Lower leg skin (tissue), 4 donors: ENCODE results near the gene TRIM50. TPM values are rescaled to one million over a fixed set of nuclear protein-coding genes. Genes with fewer than 3 reads are reported as not detected.

Source experiments
- DNase-seq, 2 donors: peaks; one replicate each; pipeline ENCODE4 v3.0.0-alpha.2; 2019; ENCODE audit warnings: low spot score in 2 of 2
- H3K4me3 ChIP-seq: fragments of 200-600 bp; sonication (generic); 2 replicates; pipeline ENCODE4 v1.5.1; 2017; ENCODE audit warnings: mild to moderate bottlenecking, low read depth; ENCODE audit not compliant: poor library complexity, severe bottlenecking
- POLR2A ChIP-seq, 2 donors: fragments of 450-650 bp; IDR thresholded peaks; one replicate each; pipeline ENCODE4 v1.6.1; 2016 to 2017; ENCODE audit warnings: antibody characterized with exemption in 2 of 2, mild to moderate bottlenecking in 1 of 2, moderate library complexity in 1 of 2
- WGBS, 2 donors: methylation state at CpG; one replicate each; pipeline ENCODE4 v1.1.5; 2018; 5-methylcytosine and 5-hydroxymethylcytosine counted together
- intact Hi-C: fragments of 100-400 bp; cut with DNase I; formaldehyde crosslinking; loops from one replicate; pipeline ENCODE4 v1.15.0; 2023; ENCODE audit warnings: low total_unique reads
- total RNA-seq, 4 donors: library from RNA; depleted of rRNA; stranded (reverse); fragments of >200 nt; gene quantifications; one replicate each; pipeline ENCODE4 v1.1.0, GENCODE V29; 2016
- TF ChIP-seq, protein P1 (sequence below), 3 donors: fragments of 450-650 bp; IDR thresholded peaks; one replicate each; pipeline ENCODE4 v1.5.1; 2016; ENCODE audit warnings: antibody characterized with exemption in 3 of 3, mild to moderate bottlenecking in 3 of 3, moderate library complexity in 2 of 3

The TRIM50 gene
- total RNA-seq, 4 donors from 2014 or later, result 0.39 TPM; not detected in 3

- intact Hi-C loops, result no loop called here
- 90% methylated on average over 7 of the region's 7 CpGs for WGBS, 2 donors
- TF ChIP-seq POLR2A (IDR thresholded peaks at IDR 0.05), result no peak
- TF ChIP-seq, protein P1, sequence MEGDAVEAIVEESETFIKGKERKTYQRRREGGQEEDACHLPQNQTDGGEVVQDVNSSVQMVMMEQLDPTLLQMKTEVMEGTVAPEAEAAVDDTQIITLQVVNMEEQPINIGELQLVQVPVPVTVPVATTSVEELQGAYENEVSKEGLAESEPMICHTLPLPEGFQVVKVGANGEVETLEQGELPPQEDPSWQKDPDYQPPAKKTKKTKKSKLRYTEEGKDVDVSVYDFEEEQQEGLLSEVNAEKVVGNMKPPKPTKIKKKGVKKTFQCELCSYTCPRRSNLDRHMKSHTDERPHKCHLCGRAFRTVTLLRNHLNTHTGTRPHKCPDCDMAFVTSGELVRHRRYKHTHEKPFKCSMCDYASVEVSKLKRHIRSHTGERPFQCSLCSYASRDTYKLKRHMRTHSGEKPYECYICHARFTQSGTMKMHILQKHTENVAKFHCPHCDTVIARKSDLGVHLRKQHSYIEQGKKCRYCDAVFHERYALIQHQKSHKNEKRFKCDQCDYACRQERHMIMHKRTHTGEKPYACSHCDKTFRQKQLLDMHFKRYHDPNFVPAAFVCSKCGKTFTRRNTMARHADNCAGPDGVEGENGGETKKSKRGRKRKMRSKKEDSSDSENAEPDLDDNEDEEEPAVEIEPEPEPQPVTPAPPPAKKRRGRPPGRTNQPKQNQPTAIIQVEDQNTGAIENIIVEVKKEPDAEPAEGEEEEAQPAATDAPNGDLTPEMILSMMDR (IDR thresholded peaks at IDR 0.05), result no peak
- H3K4me3 ChIP-seq, result no peak overlapping the region
- no peak for DNase-seq
Measured at GRCh38 chr7:73343671-73344380, 15.9 kb upstream of the TRIM50 start.

- DNase-seq, result no peak
- intact Hi-C loops, result no loop called here
- no peak overlapping the region for H3K4me3 ChIP-seq
- WGBS, 2 donors, result 21 to 33% methylated on average over 8 of the region's 8 CpGs
- TF ChIP-seq, protein P1 (IDR thresholded peaks at IDR 0.05), result no peak
- no peak for TF ChIP-seq POLR2A (IDR thresholded peaks at IDR 0.05)
Measured at GRCh38 chr7:73342645-73343044, 14.8 kb upstream of the TRIM50 start.

DNA sequence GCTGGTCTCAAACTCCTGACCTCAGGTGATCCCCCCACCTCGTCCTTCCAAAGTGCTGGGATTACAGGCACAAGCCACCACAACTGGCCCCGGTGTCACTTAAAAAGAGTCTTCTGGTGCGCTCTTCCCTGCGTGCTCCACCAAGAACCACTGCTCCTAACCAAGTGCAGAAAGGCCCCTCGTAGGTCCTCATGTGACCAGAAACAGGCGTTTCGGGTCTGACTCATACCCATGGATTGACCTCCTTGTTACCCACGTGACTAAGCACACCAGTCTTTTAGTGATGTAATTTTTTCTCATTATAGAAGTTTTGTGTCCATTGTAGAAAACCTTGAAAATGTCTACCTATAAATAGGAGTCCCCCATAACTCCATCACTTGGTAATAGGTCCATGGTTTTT lies 14.0 kb upstream of the TRIM50 start:
- H3K4me3 ChIP-seq, result no peak overlapping the region
- 59 to 61% methylated on average over 8 of the region's 8 CpGs for WGBS, 2 donors
- intact Hi-C loops, result no loop called here
- TF ChIP-seq, protein P1 (IDR thresholded peaks at IDR 0.05), result no peak
- TF ChIP-seq POLR2A (IDR thresholded peaks at IDR 0.05), result no peak
- DNase-seq, result no peak

- 70 to 80% methylated on average over 7 of the region's 7 CpGs for WGBS, 2 donors
- DNase-seq, result no peak
- TF ChIP-seq, protein P1 (IDR thresholded peaks at IDR 0.05), result no peak
- no peak for TF ChIP-seq POLR2A (IDR thresholded peaks at IDR 0.05)
- intact Hi-C loops, result no loop called here
- no peak overlapping the region for H3K4me3 ChIP-seq
Measured at GRCh38 chr7:73340514-73340913, 12.6 kb upstream of the TRIM50 start.

DNA sequence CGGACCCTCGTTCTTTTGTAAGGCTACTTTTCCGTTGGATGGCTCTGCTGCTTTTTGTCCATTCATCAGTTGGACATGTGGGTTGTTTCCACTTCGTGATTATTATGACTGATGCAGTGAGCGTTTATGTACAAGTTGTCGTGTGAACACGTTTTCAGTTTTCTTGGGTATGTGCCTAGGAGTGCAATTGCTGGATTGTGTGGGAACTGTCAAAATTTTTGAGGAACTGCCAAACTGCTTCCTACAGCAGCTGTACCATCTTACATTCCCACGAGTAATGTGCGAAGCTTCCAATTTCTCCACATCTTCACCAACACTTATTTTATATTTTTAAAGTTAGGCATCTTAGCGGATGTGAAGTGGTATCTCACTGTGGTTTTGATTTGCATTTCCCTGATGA lies 10.4 kb upstream of the TRIM50 start:
- WGBS, 2 donors, result 68 to 72% methylated on average over 10 of the region's 10 CpGs
- no peak for DNase-seq
- TF ChIP-seq, protein P1 (IDR thresholded peaks at IDR 0.05), result no peak
- TF ChIP-seq POLR2A (IDR thresholded peaks at IDR 0.05), result no peak
- H3K4me3 ChIP-seq, result no peak overlapping the region
- intact Hi-C loops, result no loop called here

DNA sequence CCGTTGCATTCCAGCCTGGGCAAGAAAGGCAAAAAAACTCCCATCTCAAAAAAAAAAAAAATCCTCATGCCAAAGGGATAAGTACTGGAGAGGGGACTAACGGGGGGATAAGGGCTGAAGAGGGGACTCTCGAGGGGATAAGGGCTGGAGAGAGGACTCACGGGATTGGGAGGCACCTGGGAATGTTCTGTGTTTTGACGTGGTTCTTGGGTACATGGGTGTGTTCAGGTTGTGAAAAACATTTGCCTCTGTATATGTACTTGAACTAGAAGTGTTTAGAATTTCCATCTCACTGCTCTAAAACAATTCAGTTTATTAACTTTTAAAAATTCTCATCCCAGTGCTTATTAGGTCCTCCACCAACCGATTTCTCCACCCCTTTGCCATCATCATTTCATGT lies 4.6 kb upstream of the TRIM50 start:
- no peak overlapping the region for H3K4me3 ChIP-seq
- DNase-seq, result no peak
- no peak for TF ChIP-seq POLR2A (IDR thresholded peaks at IDR 0.05)
- TF ChIP-seq, protein P1 (IDR thresholded peaks at IDR 0.05), result no peak
- intact Hi-C loops, result no loop called here
- WGBS, 2 donors, result 59 to 71% methylated on average over 6 of the region's 6 CpGs
